IMR-90 (cell line): ENCODE data around the gene KRT39. TPM values are rescaled to one million over a fixed set of nuclear protein-coding genes. Genes with fewer than 3 reads are reported as not detected.

Experiments
- ATAC-seq: fragments of 200-7000 bp; cut with Tn5 transposase; 2 replicates; pipeline ENCODE4 v1.9.1; 2020; ENCODE audit warnings: low read depth, mild to moderate bottlenecking, moderate library complexity
- BruUV-seq: library from RNA; stranded (reverse); fragments of 400-500 nt; replicated peaks from 2 replicates; lab custom pipeline; 2021; lab: Mats Ljungman, UMichigan
- CTCF ChIA-PET: fragments of 300-600 bp; formaldehyde crosslinking; extraction: SDS; loops from one replicate; lab custom pipeline; 2021; ENCODE audit warnings: antibody characterized with exemption; lab: Yijun Ruan, JAX
- POLR2A ChIA-PET: fragments of 300-600 bp; sonication (Branson Sonifier 250); formaldehyde crosslinking; loops from one replicate; lab custom pipeline; 2022; ENCODE audit warnings: antibody characterized with exemption; ENCODE audit not compliant: unreplicated experiment; lab: Charles Lee
- DNase-seq: peaks from one replicate; pipeline ENCODE4 v3.0.0; 2013
- H2AFZ ChIP-seq: replicated peaks from 2 replicates; pipeline ENCODE3; 2013; ENCODE audit warnings: low read length, mild to moderate bottlenecking; ENCODE audit not compliant: poor library complexity
- H2AK5ac ChIP-seq: 2 replicates; pipeline ENCODE4 v1.6.1; 2013; ENCODE audit warnings: low read depth, low read length, inconsistent platforms
- H2AK9ac ChIP-seq: replicated peaks from 2 replicates; pipeline ENCODE3; 2013; ENCODE audit warnings: mild to moderate bottlenecking, low read depth, low read length, moderate library complexity; ENCODE audit not compliant: poor library complexity
- H2BK120ac ChIP-seq: 2 replicates; pipeline ENCODE4 v1.6.1; 2013; ENCODE audit warnings: low read depth, low read length, inconsistent platforms
- H2BK15ac ChIP-seq: 3 replicates; pipeline ENCODE4 v1.6.1; 2013; ENCODE audit warnings: low read depth, low read length, inconsistent platforms
- H2BK20ac ChIP-seq: 2 replicates; pipeline ENCODE4 v1.6.1; 2013; ENCODE audit warnings: low read depth, mild to moderate bottlenecking, inconsistent platforms, low read length, moderate library complexity
- H2BK5ac ChIP-seq: 2 replicates; pipeline ENCODE4 v1.6.1; 2013; ENCODE audit warnings: mild to moderate bottlenecking, low read depth, low read length, inconsistent platforms; ENCODE audit not compliant: poor library complexity, severe bottlenecking
- H3K14ac ChIP-seq: replicated peaks from 2 replicates; pipeline ENCODE4 v1.6.1; 2013; ENCODE audit warnings: low read depth, low read length, inconsistent platforms
- H3K18ac ChIP-seq: 2 replicates; pipeline ENCODE4 v1.6.1; 2013; ENCODE audit warnings: low read depth, low read length, control low read depth
- H3K23ac ChIP-seq: 2 replicates; pipeline ENCODE4 v1.6.1; 2013; ENCODE audit warnings: low read depth, low read length, inconsistent platforms
- H3K27ac ChIP-seq: 2 replicates; pipeline ENCODE4 v1.5.1; 2013; ENCODE audit warnings: mild to moderate bottlenecking, control low read depth, low read length; ENCODE audit not compliant: insufficient read depth
- H3K27me3 ChIP-seq: 2 replicates; pipeline ENCODE4 v1.6.1; 2013; ENCODE audit warnings: low read length; ENCODE audit not compliant: control insufficient read depth, insufficient read depth
- H3K36me3 ChIP-seq: 2 replicates; pipeline ENCODE4 v1.6.1; 2013; ENCODE audit warnings: low read length, mixed read lengths; ENCODE audit not compliant: control insufficient read depth, insufficient read depth
- H3K4ac ChIP-seq: 2 replicates; pipeline ENCODE4 v1.6.1; 2013; ENCODE audit warnings: low read depth, low read length, inconsistent platforms
- H3K4me1 ChIP-seq: 2 replicates; pipeline ENCODE4 v1.6.1; 2013; ENCODE audit warnings: low read length, mixed read lengths; ENCODE audit not compliant: control insufficient read depth, insufficient read depth
- H3K4me2 ChIP-seq: 2 replicates; pipeline ENCODE4 v1.6.1; 2013; ENCODE audit warnings: low read depth, mild to moderate bottlenecking, control low read depth, low read length, moderate library complexity
- H3K4me3 ChIP-seq: 2 replicates; pipeline ENCODE4 v1.5.1; 2013; ENCODE audit warnings: low read depth, mild to moderate bottlenecking, control low read depth, low read length, moderate library complexity; ENCODE audit not compliant: insufficient read depth
- H3K56ac ChIP-seq: 2 replicates; pipeline ENCODE4 v1.6.1; 2013; ENCODE audit warnings: low read length, inconsistent platforms; ENCODE audit not compliant: insufficient read depth; ENCODE audit errors: extremely low read depth
- H3K79me1 ChIP-seq, 2 experiments: 2 replicates each; pipeline ENCODE4 v1.6.1; 2013; ENCODE audit warnings: low read length in 2 of 2, inconsistent platforms in 1 of 2, low read depth in 1 of 2
- H3K9ac ChIP-seq: 2 replicates; pipeline ENCODE4 v1.6.1; 2013; ENCODE audit warnings: low read depth, low read length, control low read depth
- H3K9me1 ChIP-seq: 2 replicates; pipeline ENCODE4 v1.6.1; 2013; ENCODE audit warnings: low read length, inconsistent platforms; ENCODE audit not compliant: insufficient read depth
- H3K9me3 ChIP-seq: 2 replicates; pipeline ENCODE4 v1.6.1; 2013; ENCODE audit warnings: low read length; ENCODE audit not compliant: control insufficient read depth, insufficient read depth
- H4K20me1 ChIP-seq: 2 replicates; pipeline ENCODE4 v1.6.1; 2013; ENCODE audit warnings: low read length, inconsistent platforms; ENCODE audit not compliant: insufficient read depth
- H4K5ac ChIP-seq: 2 replicates; pipeline ENCODE4 v1.6.1; 2013; ENCODE audit warnings: mild to moderate bottlenecking, low read depth, low read length, control low read depth
- H4K8ac ChIP-seq, 2 experiments: 2 replicates each; pipeline ENCODE4 v1.6.1; 2013; ENCODE audit warnings: low read depth in 2 of 2, low read length in 2 of 2, control low read depth in 1 of 2, inconsistent platforms in 1 of 2
- H4K91ac ChIP-seq: 2 replicates; pipeline ENCODE4 v1.6.1; 2013; ENCODE audit warnings: low read depth, low read length, inconsistent platforms; ENCODE audit not compliant: insufficient read depth
- BHLHE40 ChIP-seq: fragments of 150-350 bp; IDR thresholded peaks from 2 replicates; pipeline ENCODE4 v1.6.1; 2016; ENCODE audit warnings: mild to moderate bottlenecking, low read depth, low read length
- CEBPB ChIP-seq: IDR thresholded peaks from 2 replicates; pipeline ENCODE4 v1.6.1; 2012; ENCODE audit warnings: low read depth, low read length, improper control_type of control experiment
- CHD1 ChIP-seq: IDR thresholded peaks from 2 replicates; pipeline ENCODE4 v1.6.1; 2012; ENCODE audit warnings: low read depth, low read length, improper control_type of control experiment
- FOS ChIP-seq: fragments of 150-350 bp; IDR thresholded peaks from 2 replicates; pipeline ENCODE4 v1.6.1; 2016; ENCODE audit warnings: low read depth, low read length
- MXI1 ChIP-seq: IDR thresholded peaks from 2 replicates; pipeline ENCODE4 v1.6.1; 2012; ENCODE audit warnings: low read depth, mild to moderate bottlenecking, low read length, moderate library complexity, borderline replicate concordance
- NFE2L2 ChIP-seq: fragments of 150-350 bp; IDR thresholded peaks from 2 replicates; pipeline ENCODE4 v1.6.1; 2016; ENCODE audit warnings: low read depth, mild to moderate bottlenecking, low read length
- RAD21 ChIP-seq: IDR thresholded peaks from 2 replicates; pipeline ENCODE4 v1.6.1; 2012; ENCODE audit warnings: low read length, improper control_type of control experiment
- RCOR1 ChIP-seq: IDR thresholded peaks from 2 replicates; pipeline ENCODE4 v1.6.1; 2012; ENCODE audit warnings: mild to moderate bottlenecking, low read length, improper control_type of control experiment; ENCODE audit not compliant: insufficient replicate concordance
- RFX5 ChIP-seq: IDR thresholded peaks from 2 replicates; pipeline ENCODE4 v1.8.0; 2012; ENCODE audit warnings: low read depth, mild to moderate bottlenecking, low read length, moderate library complexity
- SMC3 ChIP-seq: fragments of 150-350 bp; IDR thresholded peaks from 2 replicates; pipeline ENCODE4 v1.6.1; 2016; ENCODE audit warnings: low read depth, mild to moderate bottlenecking, antibody characterized with exemption, low read length, moderate library complexity
- WGBS, 2 experiments: methylation state at CpG; one replicate each; pipeline versions ENCODE4 v1.1.5 to v1.1.7; 2013; ENCODE audit warnings: missing lambda C conversion rate in 2 of 2; ENCODE audit not compliant: insufficient read length in 1 of 2; ENCODE audit errors: extremely low coverage in 2 of 2; 5-methylcytosine and 5-hydroxymethylcytosine counted together
- dilution Hi-C: fragments of 300-500 bp; cut with HindIII; formaldehyde crosslinking; loops from one replicate; pipeline ENCODE4 v1.14.3; 2018; ENCODE audit warnings: low sequenced_read_pairs; ENCODE audit not compliant: unreplicated experiment
- in situ Hi-C: fragments of 300-500 bp; cut with MboI; formaldehyde crosslinking; loops from 3 replicates; pipeline ENCODE4 v1.14.3; 2019; ENCODE audit warnings: low sequenced_read_pairs, inconsistent platforms, mixed read lengths
- intact Hi-C: fragments of 100-400 bp; cut with micrococcal nuclease; formaldehyde crosslinking; loops from 2 replicates; pipeline ENCODE4 v1.10.0; 2022
- polyA plus RNA-seq, 3 experiments: library from polyadenylated mRNA; depleted of rRNA; stranded (reverse); fragments of >200 nt; gene quantifications; 2 replicates each; pipeline ENCODE4 v1.2.3, GENCODE V29; 2012; ENCODE audit warnings: low replicate concordance in 1 of 3
- total RNA-seq: library from RNA; depleted of rRNA; stranded (reverse); fragments of >200 nt; gene quantifications from 2 replicates; pipeline ENCODE4 v1.2.3, GENCODE V29; 2012
- TF ChIP-seq, protein P1 (sequence below): conservative IDR thresholded peaks from 2 replicates; pipeline ENCODE4 v1.5.1; 2012; ENCODE audit warnings: mild to moderate bottlenecking, low read depth, low read length, improper control_type of control experiment

KRT39 gene
- total and polyA plus RNA-seq, 2 of the 4 experiments (the other 2 are of a cell fraction): 0.15 TPM; not detected in 1

DNA sequence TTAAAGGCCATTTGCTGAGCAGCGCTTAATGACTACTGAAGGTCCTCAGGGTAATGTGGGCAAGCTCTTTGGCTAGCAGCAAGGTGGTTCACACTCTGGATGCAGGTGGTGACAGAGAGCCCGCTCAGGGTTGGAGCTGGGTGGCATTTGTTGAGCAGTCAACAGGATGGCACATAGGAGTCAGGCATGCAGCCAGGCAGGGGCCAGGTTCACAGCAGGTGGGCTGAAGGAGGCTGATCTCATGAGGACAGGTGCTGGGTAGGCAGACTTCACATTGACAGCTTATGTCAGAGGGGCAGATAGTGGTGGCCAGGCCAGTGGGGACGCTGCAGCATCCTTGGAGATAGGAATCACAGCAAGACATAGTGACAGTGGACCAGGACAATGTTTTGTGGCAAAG lies 37.6 kb upstream of the KRT39 start:
- H4K5ac ChIP-seq: no peak overlapping the region
- no peak overlapping the region for H3K56ac ChIP-seq
- ATAC-seq (no peak), DNase-seq (no peak)
- no peak overlapping the region for H3K9ac ChIP-seq
- BruUV-seq: no TSS peak
- intact Hi-C loops: no loop called here
- H3K36me3 ChIP-seq: no peaks in the 10 kb centered on the region
- no peaks in the 10 kb centered on the region for H4K20me1 ChIP-seq
- H3K23ac ChIP-seq: no peak overlapping the region
- H3K27ac ChIP-seq: no peak overlapping the region
- no peak overlapping the region for H3K4ac ChIP-seq
- H3K18ac ChIP-seq: no peak overlapping the region
- H2AK5ac ChIP-seq: no peak overlapping the region
- CTCF ChIA-PET: no interaction called here
- WGBS, 2 experiments: 100% methylated on average over 1 of the region's 3 CpGs; no CpG with 5 or more reads in 1 of the 2 experiments
- H3K9me3 ChIP-seq: no peaks in the 10 kb centered on the region
- H2BK5ac ChIP-seq: no peak overlapping the region
- no peaks in the 10 kb centered on the region for H3K27me3 ChIP-seq
- H3K79me1 ChIP-seq: no peaks in the 10 kb centered on the region
- no peak overlapping the region; the same call in 2 of the 3 replicates for H2BK15ac ChIP-seq
- no peak overlapping the region for H2AK9ac ChIP-seq
- no peak overlapping the region for H2AFZ ChIP-seq
- no peak overlapping the region for H2BK120ac ChIP-seq
- H3K14ac ChIP-seq: no peak overlapping the region
- TF ChIP-seq BHLHE40: no peak
- no peak for TF ChIP-seq RCOR1
- TF ChIP-seq RFX5: no peak
- TF ChIP-seq CEBPB: no peak
- no peak for TF ChIP-seq MXI1
- TF ChIP-seq RAD21: no peak
- TF ChIP-seq, protein P1, sequence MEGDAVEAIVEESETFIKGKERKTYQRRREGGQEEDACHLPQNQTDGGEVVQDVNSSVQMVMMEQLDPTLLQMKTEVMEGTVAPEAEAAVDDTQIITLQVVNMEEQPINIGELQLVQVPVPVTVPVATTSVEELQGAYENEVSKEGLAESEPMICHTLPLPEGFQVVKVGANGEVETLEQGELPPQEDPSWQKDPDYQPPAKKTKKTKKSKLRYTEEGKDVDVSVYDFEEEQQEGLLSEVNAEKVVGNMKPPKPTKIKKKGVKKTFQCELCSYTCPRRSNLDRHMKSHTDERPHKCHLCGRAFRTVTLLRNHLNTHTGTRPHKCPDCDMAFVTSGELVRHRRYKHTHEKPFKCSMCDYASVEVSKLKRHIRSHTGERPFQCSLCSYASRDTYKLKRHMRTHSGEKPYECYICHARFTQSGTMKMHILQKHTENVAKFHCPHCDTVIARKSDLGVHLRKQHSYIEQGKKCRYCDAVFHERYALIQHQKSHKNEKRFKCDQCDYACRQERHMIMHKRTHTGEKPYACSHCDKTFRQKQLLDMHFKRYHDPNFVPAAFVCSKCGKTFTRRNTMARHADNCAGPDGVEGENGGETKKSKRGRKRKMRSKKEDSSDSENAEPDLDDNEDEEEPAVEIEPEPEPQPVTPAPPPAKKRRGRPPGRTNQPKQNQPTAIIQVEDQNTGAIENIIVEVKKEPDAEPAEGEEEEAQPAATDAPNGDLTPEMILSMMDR: no peak
- TF ChIP-seq CHD1: no peak
- TF ChIP-seq NFE2L2: no peak
- no peak for TF ChIP-seq SMC3
- no peak for TF ChIP-seq FOS
- H3K4me3 ChIP-seq: no peak overlapping the region
- no peaks in the 10 kb centered on the region for H3K4me1 ChIP-seq
- H4K8ac ChIP-seq: no peak overlapping the region
- H4K91ac ChIP-seq: no peak overlapping the region
- in situ Hi-C loops: no loop called here
- POLR2A ChIA-PET: no interaction called here
- no peak overlapping the region for H3K4me2 ChIP-seq
- dilution Hi-C loops: no loop called here
- H3K9me1 ChIP-seq: no peaks in the 10 kb centered on the region
- no peak overlapping the region for H2BK20ac ChIP-seq
